HG03469 (cell line): Measurements from ENCODE around the gene ST6GALNAC3.
A peak's percentile ranks its signal among the peaks of the same experiment; 100 is the strongest.
"Not testable (repeated sequence)": the region's sequence is repeated elsewhere in the genome, so short reads cannot be mapped to it uniquely, and the experiment has no call there.

Source experiments
- ATAC-seq: cut with Tn5 transposase; IDR thresholded peaks from one replicate; pipeline ENCODE4 v1.9.1; 2021; ENCODE audit warnings: mild to moderate bottlenecking, moderate library complexity, moderate number of reproducible peaks; ENCODE audit not compliant: unreplicated experiment

ST6GALNAC3 gene

DNA sequence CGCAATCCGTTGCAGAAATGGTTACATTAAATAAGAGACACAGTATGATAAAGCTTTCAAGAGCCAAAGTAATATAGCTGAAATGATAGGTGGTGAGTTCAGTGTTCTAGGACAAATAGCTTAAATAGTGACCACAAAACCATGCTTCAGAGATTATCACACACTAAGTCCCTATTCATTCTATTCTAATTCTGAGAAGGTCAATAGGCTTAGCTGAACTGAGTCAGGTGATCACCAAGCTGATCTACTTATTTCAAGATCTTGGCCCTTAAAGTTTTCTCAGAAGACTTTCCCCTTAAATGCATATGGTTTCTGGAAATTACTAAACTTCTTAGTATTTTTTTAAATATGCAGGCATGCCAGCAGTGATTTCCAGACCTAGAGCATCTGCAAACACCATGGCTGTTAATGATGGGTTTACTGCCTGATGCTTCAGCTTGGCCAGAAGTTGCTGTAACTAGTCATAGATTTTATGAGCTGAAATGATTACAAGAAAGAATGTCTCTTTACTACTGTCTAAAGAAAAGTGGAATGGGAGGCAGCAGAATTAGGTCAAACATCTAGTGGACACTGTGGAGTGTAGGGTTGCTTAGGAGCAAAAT, 242.9 kb downstream of the ST6GALNAC3 start:
- no peak for ATAC-seq

DNA sequence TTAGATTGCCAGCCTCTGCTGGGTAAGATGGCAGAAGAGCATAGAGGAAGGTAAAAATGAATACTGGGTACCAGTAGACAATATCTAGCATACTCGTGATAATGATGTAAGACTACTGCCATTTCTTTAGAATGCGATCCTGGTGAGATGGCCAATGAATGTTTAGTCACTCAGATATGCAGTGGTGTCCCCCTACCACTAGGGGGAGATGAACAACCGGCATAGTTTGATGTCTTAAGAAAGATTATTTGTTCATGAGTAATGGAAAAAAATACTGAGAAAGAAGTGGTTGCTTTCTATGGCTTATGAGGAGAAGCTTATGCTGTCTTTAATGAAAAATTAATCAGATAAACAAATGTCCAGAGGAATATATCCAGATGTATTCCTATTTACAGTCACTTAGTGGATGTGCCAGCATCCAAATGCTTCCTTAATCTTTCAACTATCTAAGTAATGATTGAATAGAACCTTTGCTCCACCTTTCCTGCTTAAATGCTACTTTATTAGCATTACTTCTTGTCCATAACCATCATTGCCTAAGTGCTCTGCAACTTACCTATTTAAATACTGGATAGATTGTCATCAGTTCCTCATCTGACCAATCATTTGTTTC, 256.6 kb downstream of the ST6GALNAC3 start:
- peak; percentile 90 for ATAC-seq

DNA sequence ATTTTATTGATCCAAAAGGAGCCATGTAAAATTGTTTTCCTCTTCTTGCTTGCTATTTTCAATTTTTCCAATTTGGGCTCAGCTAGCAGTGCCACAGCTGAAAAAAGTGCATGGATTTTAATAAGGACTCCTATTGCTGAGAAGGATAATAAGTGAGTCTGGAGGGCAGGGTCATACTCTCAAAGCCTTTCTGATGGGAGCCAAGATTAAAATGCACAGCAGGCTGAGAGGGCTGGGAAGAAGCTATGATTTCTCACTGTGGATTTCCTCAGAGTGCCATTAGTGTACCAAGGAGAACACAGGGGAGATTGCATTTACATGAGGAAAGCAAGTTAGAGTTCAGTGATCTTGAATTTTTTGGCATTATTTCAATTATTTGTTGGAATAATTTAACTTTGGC, 261.3 kb downstream of the ST6GALNAC3 start:
- no peak for ATAC-seq

DNA sequence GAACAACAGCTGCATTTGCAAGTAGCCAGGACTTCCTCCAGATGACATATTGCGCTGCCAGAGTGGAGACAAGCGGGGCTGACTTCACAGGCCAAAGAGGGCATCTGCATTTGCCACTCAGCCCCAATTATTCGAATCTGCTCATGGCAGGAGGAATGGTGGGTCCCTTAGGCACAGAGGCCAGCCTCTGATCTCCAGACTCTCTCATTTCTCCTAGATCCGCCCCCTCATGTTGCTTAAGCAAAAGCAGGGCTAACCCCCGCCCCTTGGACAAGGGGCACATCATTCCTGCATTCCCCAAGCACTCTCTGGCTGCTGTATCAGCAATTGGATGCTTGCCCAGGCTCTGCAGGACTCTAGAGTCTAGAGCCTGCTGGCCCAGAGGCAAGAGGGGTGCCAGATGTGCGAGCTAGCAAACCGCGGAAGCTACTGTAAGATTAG, 262.4 kb downstream of the ST6GALNAC3 start:
- no peak for ATAC-seq

DNA sequence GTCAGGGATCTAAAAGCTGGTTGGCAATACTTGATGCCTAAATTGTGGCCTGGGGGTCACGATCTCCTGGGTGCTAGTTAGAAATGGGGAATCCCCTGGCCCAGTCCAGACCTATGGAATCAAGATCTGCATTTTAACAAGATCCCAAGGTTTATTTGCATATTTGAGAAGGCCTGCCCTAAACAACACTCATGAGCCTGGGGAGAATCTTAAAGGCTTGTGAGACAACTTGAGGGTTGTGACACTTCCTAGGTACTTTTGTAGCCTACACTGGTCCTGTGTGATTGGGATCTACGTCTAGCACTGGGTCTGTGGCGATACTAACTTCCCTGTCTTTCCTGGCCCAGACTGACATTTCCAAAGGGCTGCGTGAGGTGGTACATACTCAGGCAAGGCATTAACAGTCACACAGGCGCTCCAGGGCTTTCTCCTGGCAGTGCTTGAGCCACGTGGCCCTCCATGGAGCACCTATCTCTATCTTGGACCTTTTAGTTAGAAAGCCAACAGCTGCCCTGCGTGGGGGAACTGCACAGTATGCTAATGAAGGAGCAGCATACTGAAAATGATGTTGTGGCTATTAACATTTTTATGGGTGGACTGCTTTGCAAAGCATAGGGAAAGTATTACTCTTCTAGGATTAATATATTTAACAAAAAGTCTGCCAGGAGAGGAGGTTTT, 263.1 kb downstream of the ST6GALNAC3 start:
- no peak for ATAC-seq

DNA sequence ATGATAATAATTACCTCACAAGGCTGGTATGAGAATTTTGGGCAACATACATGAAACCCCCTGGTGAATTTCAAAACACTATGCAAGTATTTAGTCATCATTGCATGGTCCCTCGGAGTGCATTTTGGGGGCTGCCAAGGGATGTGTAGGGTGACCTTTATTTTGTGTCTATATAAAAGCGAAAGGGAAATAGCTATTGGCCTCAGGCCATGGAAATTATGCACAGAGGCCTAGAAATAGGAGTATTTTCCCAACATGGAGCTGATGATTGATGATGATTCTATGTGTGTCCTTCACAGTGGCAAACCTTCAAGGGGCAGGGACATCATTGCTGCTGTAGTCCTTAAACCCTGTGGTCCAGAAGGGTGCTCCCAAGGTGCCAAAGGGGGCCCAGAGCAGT, 265.5 kb downstream of the ST6GALNAC3 start:
- ATAC-seq = no peak

DNA sequence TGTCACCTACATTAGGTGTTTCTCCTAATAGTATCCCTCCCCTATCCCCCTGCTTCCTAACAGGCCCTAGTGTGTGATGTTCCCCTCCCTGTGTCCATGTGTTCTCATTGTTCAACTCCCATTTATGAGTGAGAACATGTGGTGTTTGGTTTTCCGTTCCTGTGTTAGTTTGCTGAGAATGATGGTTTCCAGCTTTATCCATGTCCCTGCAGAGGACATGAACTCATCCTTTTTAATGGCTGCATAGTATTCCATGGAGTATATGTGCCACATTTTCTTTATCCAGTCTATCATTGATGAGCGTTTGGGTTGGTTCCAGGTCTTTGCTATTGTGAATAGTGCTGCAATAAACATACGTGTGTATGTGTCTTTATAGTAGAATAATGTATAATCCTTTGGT, 267.3 kb downstream of the ST6GALNAC3 start:
- not testable (repeated sequence) for ATAC-seq

DNA sequence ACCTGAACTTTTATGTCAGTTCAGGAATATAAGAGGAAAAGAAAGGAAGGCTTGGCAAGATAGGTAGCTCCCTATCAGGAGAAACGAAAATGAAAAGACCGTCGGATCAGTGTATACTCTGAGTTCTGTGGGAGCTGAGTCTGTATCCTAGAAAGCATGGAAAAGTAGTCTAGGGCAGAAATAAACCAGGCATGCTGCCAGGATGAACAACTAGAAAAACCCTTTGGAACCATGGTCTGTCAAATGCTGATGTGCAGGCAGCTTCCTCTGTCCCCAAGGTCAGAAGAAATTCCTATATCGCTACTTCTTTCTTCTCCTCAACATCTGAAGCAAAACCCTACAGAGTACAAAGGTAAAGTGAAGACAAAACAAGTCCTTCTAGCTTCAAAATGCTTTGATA, 268.8 kb downstream of the ST6GALNAC3 start:
- no peak for ATAC-seq

DNA sequence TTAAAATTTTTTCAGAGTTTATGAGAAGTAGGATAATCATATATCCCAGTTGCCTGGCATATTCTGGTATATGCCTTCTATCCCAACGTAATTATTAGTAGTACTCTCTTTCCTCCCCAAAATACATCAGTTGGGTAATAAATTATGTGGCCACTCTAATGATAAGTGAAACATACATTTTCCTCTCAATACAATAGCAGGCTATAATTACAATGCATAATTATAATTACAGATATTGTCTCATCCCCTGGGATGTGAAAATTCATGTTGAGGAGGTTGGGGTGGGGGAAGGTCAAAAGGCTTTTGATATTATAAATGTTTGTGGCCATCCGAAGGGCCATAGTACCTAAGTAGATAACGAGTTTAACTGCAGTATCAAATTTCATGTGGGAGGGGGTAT, 277.1 kb downstream of the ST6GALNAC3 start:
- no peak for ATAC-seq

DNA sequence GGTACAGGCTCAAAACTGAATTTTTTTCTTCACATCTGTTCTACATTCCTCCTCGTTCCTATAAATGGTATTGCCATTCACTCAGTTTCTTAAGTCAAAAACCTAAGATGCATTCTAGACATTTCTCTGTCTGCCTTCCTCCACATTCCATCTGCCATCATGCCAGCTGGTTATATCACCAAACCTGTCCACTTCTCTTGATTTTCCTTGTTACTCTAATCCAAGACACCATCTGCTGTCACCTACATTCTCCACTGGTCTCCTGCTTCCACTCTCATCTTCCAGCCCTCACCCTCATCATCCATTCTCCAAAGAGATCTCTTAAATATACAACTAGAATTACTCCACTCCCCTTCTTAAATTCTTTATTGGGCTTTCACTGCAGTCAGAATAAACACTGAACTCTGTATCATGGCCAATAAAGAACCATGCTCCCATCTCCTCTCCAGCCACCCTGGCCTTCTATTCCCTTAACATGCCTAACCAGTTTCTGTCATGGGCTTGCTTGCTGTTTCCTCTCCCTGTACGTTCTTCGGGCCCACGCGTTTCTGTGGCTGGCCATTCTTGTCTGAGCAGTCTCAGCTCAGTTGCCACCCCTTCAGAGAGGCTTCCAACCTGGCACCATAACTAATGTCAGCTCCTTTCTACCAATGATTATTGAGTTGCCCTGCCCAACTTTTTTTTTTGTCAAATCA, 278.3 kb downstream of the ST6GALNAC3 start:
- no peak for ATAC-seq

DNA sequence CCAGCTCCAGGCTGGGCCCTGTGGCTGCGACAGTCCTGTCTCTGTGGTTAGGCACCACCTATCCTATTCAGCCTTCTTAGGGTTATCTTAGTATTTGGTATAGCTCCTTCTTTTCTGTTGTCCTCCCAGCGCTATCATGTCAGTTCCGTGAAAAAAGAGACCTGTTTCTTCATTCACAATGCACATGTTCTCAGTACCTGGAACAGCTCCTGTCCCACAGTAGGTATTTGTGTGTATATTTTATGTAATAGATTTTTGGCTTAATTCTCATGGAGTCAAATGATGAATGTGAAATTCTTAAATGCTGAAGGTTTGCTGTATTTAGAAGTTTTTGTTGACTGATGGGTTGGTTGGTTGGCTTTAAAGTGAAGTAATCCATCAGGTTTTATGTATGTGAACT, 279.7 kb downstream of the ST6GALNAC3 start:
- no peak for ATAC-seq

DNA sequence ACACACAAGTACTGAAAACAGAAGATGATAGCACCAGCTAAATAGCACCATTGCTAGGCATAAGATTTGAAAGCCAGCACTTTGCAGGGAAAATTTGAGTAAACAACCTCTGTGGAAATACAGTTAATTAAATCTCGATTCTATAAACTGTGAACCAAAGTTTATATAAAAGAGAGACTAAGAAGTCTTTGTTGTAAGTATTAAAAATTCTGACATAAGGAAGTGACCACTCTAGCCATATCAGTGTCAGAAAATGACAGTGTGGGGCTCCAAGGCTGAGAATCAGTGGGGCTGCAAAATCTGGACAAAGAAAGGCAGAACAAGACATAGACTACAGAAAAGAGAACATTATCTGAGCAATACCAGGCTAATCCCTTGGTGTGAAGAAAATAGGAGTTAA, 292.2 kb downstream of the ST6GALNAC3 start:
- no peak for ATAC-seq

DNA sequence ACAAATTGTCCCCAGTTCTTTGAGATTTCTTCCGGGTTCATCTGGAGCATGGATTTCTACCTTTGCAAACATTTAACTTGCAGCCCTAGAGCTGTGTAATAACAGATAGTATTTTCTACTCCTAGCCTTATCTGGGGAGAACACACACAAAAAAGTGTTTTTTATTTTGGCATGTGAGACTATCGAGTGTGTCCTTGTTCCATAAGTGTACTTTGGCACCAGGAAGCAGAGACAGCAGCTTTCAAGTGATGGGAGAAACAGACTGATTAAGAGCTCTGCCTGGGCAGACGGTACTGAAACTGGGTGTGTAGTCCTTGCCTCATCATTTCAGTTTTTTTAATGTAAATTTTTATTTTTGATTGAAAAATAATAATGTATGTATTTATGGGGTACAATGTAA, 297.4 kb downstream of the ST6GALNAC3 start:
- ATAC-seq = no peak

DNA sequence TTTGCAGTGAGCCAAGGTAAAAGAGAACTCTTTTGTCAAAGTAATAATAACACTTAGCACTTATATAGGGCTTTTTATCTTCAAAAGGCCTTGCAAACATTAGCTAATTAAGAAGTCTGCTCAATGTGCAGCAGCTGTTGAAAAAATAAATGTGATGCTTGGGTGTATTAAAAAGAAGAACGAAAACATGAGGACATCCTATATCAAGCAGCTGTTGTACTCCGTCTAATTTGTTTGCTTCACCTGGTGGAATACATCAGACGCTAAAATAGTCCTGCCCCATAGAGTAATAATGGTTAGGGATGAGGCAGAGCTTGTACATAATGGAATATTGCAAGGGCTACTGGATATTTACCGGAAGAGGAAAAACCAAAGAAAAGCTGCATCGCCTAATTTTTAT, 299.5 kb downstream of the ST6GALNAC3 start:
- no peak for ATAC-seq

DNA sequence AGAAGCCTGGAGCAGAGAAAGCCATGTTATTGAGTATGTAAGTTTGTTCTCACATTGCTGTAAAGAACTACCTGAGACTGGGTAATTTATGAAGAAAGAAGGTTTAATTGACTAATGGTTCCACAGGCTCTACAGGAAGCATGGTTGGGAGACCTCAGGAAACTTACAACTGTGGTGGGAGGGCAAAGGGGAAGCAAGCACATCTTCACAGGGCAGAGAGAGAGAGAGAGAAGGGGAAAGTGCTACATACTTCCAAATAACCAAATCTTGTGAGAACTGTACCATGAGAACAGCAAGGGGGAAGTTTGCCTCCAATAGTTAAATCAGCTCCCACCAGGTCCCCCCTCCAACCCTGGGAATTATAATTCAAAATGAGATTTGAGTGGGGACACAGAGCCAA, 302.7 kb downstream of the ST6GALNAC3 start:
- no peak for ATAC-seq

DNA sequence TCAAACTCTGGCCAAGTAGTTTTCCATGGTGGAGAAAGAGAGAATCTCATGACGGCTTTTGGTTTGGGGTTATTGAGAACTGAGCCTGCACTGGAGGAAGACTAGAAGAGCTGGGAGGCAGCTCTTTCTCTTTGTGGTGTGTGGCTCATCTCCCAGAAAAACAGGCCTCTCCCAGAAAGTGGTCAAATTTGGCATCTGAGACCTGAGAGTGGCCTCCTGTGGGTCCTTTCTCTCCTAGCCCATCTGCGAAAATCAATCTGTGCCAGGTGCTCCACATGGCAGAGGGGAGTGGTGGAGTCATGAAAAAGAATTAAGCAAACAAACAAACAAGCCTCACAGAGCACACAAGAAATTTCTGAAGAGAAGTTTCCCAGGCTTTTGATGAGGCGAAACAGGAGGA, 305.0 kb downstream of the ST6GALNAC3 start:
- no peak for ATAC-seq

DNA sequence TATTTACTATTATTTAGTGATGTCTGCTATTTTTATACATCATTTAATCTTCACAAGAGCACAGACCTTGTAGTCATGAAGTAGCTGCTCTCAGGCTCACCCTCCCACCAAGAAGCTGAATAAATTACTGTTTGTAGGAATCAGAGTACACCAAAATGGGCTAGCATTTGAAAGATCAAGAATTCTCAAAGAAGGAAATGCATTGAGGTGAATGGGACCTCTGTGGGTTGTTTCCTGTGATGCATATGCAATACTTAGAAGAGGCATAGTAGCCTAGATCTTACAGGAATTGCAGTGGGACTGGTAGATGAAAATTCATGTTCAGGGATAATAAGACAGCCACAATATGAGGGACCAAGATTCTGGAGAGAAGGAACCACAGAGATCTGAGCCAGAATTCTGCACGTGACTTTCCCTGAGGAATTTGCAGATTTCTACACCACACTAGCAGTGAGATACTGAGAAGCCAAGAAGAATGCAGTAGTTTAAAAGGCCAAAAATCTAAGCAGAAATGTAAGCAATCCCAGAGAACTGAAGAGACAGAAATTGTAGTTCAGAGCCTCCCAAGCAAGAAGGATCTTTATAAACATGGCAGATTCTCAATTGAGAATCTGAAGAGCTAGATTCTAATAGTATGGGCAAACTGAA, 307.0 kb downstream of the ST6GALNAC3 start:
- no peak for ATAC-seq

DNA sequence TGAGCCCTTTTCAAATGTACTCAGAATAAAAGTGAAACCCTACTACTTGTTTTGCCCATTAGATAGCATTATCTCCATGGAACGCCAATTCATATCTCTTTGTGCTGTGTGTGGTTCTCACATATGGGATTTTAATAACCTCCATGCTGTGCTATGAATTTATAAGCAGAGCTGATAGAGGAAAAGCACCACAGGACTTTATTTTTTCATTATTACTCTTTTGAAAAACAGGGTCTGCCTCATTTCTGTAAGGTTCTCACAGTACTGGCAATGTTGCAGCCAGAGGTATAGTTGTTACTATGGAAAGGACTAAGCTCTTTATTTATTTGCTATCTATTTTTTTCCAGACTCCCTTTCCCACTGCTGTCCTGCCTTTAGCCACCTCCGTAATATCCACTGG, 313.7 kb downstream of the ST6GALNAC3 start:
- no peak for ATAC-seq

DNA sequence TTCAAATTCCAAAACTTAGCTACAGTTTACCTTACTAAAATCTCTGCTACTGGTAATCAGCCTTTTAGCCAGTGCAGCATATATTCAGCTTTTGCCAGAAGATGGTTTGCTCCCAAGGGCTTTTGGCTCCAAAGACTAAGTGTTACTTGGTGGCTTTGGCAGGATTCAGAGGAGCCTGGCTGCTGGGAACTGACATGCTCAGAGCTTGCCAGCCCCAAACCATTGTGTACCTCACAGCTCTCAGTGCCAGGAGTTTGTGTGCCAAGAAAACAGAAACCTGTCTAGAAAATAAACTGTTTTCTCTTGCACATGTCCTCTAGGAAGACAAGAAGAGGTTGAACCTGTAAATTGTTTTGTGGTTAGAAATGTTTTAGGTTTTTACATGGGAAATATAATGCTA, 315.9 kb downstream of the ST6GALNAC3 start:
- no peak for ATAC-seq

DNA sequence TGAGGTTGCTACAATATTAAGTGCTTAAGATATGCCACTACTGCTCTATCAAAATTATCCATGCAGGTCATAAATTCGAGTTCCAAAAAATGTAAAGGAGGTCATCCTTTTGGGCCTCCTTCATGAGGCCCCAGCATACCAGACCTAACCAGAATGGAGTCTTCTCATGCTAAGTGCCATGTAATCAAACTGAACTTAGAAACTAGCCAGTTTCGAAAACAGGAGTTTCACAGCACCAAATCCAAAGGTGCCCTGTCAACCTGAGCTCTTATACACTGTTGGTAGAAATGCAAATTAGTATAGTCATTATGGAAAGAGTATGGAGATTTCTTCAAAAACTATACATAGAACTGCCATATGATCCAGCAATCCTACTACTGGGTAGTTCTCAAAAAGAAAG, 320.5 kb downstream of the ST6GALNAC3 start:
- no peak for ATAC-seq

DNA sequence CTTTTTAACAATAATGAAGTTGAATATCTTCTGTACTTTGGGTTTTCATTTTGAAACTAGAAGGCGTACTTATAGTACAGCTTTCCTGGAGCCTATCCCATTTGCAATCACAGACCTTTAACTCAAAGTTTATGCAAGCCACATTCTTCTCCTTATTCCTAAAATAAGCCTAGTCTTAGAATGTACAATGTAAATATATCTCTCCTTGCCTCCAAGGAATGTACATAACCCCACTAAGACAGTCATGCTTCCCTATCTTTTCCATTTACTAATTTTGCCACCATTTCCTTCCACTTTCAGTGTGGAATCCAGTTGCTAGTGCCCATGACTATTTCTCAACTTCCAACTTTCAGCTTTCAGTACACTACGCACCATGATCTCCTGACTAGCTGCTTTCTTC, 327.6 kb downstream of the ST6GALNAC3 start:
- ATAC-seq = no peak
